Esophagus squamous epithelium (tissue), 4 donors: Measurements from ENCODE around the gene THBS3.
"Not testable (repeated sequence)": the region's sequence is repeated elsewhere in the genome, so short reads cannot be mapped to it uniquely, and the experiment has no call there.

ENCODE experiments used
- POLR2A ChIP-seq, 4 donors: fragments of 450-650 bp; IDR thresholded peaks; one replicate each; pipeline ENCODE4 v1.6.1; 2017; ENCODE audit warnings: antibody characterized with exemption in 4 of 4, mild to moderate bottlenecking in 4 of 4, moderate library complexity in 3 of 4
- TF ChIP-seq, protein P1 (sequence below), 6 experiments: fragments of 450-650 bp in 4 of 6; fragments of 200-600 bp in 2 of 6; sonication (generic) in 2 of 6; IDR thresholded peaks; one replicate each; pipeline ENCODE4 v1.5.1; 2016 to 2019; ENCODE audit warnings: antibody characterized with exemption in 6 of 6, mild to moderate bottlenecking in 4 of 6, moderate library complexity in 4 of 6

- TF ChIP-seq, protein P1, sequence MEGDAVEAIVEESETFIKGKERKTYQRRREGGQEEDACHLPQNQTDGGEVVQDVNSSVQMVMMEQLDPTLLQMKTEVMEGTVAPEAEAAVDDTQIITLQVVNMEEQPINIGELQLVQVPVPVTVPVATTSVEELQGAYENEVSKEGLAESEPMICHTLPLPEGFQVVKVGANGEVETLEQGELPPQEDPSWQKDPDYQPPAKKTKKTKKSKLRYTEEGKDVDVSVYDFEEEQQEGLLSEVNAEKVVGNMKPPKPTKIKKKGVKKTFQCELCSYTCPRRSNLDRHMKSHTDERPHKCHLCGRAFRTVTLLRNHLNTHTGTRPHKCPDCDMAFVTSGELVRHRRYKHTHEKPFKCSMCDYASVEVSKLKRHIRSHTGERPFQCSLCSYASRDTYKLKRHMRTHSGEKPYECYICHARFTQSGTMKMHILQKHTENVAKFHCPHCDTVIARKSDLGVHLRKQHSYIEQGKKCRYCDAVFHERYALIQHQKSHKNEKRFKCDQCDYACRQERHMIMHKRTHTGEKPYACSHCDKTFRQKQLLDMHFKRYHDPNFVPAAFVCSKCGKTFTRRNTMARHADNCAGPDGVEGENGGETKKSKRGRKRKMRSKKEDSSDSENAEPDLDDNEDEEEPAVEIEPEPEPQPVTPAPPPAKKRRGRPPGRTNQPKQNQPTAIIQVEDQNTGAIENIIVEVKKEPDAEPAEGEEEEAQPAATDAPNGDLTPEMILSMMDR (IDR thresholded peaks at IDR 0.05) = not testable (repeated sequence)
- TF ChIP-seq POLR2A (IDR thresholded peaks at IDR 0.05) = not testable (repeated sequence)
These were observed 13.8 kb downstream of the THBS3 start for GRCh38 chr1:155193991-155194240.
